HCT116 (cell line): ENCODE results near the gene PTGS1.

Experiments
- CTCF ChIP-seq, 3 experiments: fragments of 200-600 bp in 1 of 3; sonication (generic) in 1 of 3; IDR thresholded peaks in 2 of 3; conservative IDR thresholded peaks in 1 of 3; 2 replicates each; pipeline ENCODE4 v1.5.1; 2012 to 2017; ENCODE audit warnings: low read depth in 2 of 3, low read length in 2 of 3, antibody characterized with exemption in 1 of 3, borderline replicate concordance in 1 of 3, control low read depth in 1 of 3, mild to moderate bottlenecking in 1 of 3, mixed read lengths in 1 of 3, mixed run types in 1 of 3, moderate library complexity in 1 of 3; ENCODE audit not compliant: insufficient read depth in 1 of 3
- ELF1 ChIP-seq: IDR thresholded peaks from 2 replicates; pipeline ENCODE4 v1.6.1; 2012; ENCODE audit warnings: low read depth, borderline replicate concordance
- JUND ChIP-seq: IDR thresholded peaks from 2 replicates; pipeline ENCODE4 v1.6.1; 2012
- POLR2A ChIP-seq: IDR thresholded peaks from 2 replicates; pipeline ENCODE4 v1.7.0; 2011; ENCODE audit warnings: borderline replicate concordance; ENCODE audit not compliant: insufficient read depth, insufficient read length; ENCODE audit errors: extremely low read depth
- RAD21 ChIP-seq: IDR thresholded peaks from 2 replicates; pipeline ENCODE4 v1.6.1; 2012; ENCODE audit warnings: low read depth, mild to moderate bottlenecking
- SIN3A ChIP-seq: IDR thresholded peaks from 2 replicates; pipeline ENCODE4 v1.6.1; 2012; ENCODE audit warnings: low read depth
- SRF ChIP-seq: IDR thresholded peaks from 2 replicates; pipeline ENCODE4 v1.6.1; 2012; ENCODE audit warnings: low read depth
- TCF7L2 ChIP-seq: IDR thresholded peaks from 2 replicates; pipeline ENCODE4 v1.7.0; 2011; ENCODE audit warnings: borderline replicate concordance, inconsistent platforms; ENCODE audit not compliant: insufficient read depth, insufficient read length; ENCODE audit errors: extremely low read depth
- YY1 ChIP-seq: IDR thresholded peaks from 2 replicates; pipeline ENCODE4 v1.6.1; 2011; ENCODE audit warnings: low read length, low read depth, moderate library complexity, mild to moderate bottlenecking; ENCODE audit not compliant: insufficient replicate concordance; ENCODE audit errors: extremely low read depth
- ZNF274 ChIP-seq: fragments of 200-500 bp; sonication (Bioruptor generic); IDR thresholded peaks from 2 replicates; pipeline ENCODE4 v1.6.1; 2014; ENCODE audit warnings: mild to moderate bottlenecking, low read depth, low read length, inconsistent platforms
- TF ChIP-seq, protein P1 (sequence below): IDR thresholded peaks from 2 replicates; pipeline ENCODE4 v1.6.1; 2012
- TF ChIP-seq, protein P2 (sequence below): IDR thresholded peaks from 2 replicates; pipeline ENCODE4 v1.6.1; 2012; ENCODE audit warnings: low read depth

DNA sequence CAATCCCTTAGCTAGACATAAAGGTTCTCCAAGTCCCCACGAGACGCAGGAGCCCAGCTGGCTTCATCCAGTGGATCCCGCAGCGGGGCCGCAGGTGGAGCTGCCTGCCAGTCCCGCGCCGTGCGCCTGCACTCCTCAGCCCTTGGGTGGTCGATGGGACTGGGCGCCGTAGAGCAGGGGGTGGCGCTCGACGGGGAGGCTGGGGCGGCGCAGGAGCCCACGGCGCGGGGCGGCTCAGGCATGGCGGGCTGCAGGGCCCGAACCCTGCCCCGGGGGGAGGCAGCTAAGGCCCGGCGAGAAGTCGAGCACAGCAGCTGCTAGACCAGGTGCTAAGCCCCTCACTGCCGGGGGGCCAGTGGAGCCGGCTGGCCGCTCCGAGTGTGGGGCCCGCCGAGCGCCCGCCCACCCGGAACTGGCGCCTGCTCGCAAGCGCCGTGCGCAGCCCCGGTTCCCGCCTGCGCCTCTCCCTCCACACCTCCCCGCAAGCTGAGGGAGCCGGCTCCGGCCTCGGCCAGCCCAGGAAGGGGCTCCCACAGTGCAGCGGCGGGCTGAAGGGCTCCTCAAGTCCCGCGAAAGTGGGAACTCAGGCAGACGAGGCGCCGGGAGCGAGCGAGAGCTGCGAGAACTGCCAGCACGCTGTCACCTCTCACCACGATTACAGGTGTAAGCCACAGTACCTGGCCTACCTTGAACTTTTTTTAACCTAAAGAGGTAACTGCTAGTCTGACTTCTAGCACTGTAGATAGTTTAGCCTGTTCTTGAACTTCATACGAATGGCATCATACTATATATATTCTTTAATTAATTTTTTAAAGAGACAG lies 35.5 kb downstream of the PTGS1 start:
- TF ChIP-seq POLR2A (no peak), ELF1 (no peak), CTCF (IDR thresholded peaks at IDR 0.05 in 2 of 3, conservative IDR thresholded peaks at IDR 0.05 in 1 of 3; ENCODE audit: borderline replicate concordance in 1 of 3, insufficient read depth in 1 of 3, low read depth in 2 of 3, low read length in 2 of 3) (no peak), ZNF274 (no peak), SRF (no peak), TCF7L2 (no peak), YY1 (no peak), SIN3A (no peak), JUND (no peak), RAD21 (no peak)
- TF ChIP-seq, protein P1, sequence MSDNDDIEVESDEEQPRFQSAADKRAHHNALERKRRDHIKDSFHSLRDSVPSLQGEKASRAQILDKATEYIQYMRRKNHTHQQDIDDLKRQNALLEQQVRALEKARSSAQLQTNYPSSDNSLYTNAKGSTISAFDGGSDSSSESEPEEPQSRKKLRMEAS: no peak
- TF ChIP-seq, protein P2, sequence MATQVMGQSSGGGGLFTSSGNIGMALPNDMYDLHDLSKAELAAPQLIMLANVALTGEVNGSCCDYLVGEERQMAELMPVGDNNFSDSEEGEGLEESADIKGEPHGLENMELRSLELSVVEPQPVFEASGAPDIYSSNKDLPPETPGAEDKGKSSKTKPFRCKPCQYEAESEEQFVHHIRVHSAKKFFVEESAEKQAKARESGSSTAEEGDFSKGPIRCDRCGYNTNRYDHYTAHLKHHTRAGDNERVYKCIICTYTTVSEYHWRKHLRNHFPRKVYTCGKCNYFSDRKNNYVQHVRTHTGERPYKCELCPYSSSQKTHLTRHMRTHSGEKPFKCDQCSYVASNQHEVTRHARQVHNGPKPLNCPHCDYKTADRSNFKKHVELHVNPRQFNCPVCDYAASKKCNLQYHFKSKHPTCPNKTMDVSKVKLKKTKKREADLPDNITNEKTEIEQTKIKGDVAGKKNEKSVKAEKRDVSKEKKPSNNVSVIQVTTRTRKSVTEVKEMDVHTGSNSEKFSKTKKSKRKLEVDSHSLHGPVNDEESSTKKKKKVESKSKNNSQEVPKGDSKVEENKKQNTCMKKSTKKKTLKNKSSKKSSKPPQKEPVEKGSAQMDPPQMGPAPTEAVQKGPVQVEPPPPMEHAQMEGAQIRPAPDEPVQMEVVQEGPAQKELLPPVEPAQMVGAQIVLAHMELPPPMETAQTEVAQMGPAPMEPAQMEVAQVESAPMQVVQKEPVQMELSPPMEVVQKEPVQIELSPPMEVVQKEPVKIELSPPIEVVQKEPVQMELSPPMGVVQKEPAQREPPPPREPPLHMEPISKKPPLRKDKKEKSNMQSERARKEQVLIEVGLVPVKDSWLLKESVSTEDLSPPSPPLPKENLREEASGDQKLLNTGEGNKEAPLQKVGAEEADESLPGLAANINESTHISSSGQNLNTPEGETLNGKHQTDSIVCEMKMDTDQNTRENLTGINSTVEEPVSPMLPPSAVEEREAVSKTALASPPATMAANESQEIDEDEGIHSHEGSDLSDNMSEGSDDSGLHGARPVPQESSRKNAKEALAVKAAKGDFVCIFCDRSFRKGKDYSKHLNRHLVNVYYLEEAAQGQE: no peak
